Stimulated activated CD4-positive, alpha-beta T cell treated with anti-CD3 and anti-CD28 coated beads, Interleukin-1b, Interleukin-23, amount 100 ng/mL, for 48 hours (primary cell): ENCODE measurements around the gene POLR2F.

Experiments
- DNase-seq: peaks from one replicate; pipeline ENCODE4 v3.0.0-alpha.2; 2020

POLR2F gene

DNA sequence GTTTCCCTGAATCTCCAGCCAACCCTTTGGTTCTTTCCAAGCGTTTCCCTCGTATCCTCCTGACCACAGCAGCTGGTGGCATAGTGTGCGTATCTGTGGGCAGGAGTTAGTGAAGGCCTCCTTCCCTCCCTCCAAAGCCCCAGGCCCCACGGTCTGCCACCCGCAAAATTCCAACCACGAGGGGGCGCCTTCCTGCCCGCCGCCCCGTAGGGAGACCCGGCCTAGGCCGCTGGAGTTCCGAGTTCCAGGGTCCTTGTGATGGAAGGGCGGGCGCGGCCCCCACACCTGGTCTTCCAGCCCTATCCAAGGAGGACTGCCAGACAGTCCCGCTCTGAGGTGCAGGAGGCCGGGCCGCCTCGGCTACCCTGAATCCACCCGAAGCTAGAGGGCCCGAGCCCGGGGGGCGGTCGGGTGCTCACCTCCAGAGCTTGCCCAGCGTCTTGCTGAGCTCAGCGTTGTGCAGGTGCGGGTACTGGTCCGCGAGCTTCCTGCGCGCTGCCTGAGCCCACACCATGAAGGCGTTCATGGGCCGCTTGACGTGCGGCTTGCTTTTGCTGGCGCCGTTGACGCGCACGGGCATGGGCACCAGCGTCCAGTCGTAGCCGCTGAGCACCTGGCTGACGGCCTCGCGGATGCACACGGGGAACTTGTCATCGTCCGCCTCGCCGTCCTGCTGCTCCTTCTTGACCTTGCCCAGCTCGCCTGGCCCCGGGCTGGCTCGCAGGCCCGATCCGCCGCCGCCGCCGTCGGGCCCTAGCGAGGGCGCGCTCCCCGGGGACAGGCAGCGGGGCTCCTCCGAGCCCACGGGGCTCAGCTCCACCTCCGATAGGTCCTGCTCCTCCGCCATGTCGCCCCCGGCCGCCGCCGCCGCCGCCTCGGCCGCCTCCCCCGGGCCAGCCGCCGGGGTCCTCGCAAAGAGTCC is 29.7 kb downstream of the POLR2F start:
- no peak for DNase-seq

DNA sequence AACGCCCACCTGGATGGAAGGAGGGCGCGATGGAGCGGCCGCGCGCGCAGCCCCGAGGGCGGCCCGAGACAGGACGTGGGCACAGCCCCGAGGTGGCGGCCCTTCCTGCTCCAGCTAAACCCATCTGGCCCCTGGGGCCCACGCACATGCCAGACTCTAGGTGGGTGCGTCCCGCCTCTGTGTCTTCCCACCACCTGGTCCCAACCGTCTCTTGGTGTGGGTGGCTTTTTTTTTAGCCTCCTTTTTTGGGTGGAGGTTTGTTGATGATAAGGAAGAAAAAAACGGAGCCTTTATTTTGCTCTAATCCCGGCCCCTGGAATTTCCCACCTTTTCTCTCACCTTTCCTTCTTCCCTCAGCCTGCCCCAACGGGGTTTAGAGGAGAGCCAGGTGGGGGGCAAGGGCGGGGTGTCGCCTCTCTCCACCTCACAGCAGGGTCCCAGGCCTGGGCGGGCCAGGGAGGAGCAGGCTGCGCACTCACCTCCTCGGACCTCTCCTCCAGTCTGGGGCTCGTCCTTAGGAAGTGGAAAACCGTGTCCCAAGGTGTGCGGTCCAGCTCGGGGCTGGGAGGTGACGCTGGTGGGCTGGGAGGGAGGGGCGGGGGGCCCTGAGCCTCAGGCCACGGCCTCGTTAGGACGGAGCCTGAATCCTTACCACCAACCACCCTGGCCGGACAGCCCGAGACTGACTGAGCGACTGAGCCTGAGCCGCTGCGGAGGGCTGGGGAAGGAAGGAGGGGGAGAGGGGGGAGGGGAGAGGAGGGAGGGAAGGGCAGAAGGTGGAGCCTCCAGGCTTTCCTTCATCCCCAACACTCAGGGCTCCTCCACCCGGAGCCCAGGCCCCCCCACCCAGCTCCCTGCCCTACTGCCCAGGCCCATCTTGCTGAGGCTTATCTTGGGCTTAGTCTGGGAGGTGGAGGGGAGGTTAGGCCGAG is 30.6 kb downstream of the POLR2F start, which contains the start of gene SOX10:
Gene SOX10 (minus strand): TSS at position 696 of the 932 bp plus-strand sequence. CDS start 771 bp downstream, outside the sequence.
- no peak for DNase-seq

DNA sequence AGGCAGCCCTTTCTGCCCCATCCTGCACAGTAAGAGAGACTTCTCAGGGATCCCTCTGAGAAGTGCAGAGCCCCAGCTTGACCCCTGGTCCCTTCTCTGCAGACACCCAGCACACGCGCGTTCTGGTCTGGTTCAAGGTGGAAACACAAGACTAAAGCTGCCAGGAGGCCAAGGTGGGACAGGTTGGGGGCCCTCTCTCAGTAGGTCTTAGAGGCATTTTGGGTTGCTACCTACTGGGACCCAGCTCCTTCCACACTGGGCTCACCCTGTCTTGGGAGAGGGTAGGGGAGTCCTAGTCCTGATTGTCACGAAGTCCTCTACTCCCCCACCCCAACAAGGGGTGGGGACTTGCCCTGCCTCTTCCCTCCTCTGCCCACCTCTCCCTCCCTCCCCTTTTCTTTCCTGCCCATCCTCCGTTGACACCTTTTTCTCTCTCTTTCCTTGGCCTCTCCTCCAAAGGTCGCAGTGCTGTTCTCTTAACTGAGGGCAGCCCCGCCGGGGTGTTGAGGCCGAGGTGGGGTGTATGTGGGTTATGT is 31.6 kb downstream of the POLR2F start:
- DNase-seq: no peak

DNA sequence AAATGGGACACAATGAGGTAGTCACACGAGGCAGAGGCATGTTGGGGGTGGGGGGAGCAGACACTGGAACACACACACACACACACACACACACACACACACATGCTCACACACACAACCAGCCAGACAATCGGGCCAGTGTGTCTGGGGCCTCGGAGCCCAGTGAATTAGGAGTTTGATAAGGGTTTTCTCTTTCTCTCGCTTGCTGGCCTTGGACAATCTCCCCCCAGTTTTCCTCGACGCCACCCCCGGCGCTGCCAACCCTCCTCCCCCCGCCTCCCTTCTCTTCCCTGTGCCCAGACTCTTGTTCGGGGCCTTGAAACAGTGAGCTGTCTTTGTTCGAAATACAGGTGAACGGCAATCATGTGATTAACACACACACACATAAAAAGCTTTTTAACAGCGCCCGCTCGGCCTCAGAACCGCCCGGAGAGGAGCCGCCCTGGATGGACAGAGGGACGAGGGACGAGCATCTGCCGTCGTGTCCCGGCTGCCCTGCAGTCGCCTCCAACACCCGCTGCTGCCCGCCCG is 32.3 kb downstream of the POLR2F start:
- DNase-seq: no peak

DNA sequence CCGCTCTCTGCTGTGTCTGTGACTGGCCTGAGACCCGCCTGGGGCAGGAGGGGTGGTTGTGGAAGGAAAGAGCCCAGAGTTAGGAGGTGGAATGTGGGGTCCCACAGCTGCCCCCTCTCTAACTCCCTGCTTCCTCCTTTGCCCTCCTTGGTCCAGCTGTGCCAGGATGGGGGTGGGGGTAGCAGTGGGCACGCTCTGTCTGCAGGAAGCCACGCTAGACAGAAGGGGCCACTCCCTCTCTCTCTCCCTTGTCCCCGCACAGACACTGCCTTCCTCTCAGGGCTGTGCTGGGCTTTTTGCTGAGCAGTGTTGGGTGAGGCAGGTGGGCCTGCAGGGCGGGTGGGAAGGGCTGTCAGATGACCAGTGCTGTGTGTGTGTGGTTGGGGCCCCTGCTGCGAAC is 32.9 kb downstream of the POLR2F start:
- no peak for DNase-seq

DNA sequence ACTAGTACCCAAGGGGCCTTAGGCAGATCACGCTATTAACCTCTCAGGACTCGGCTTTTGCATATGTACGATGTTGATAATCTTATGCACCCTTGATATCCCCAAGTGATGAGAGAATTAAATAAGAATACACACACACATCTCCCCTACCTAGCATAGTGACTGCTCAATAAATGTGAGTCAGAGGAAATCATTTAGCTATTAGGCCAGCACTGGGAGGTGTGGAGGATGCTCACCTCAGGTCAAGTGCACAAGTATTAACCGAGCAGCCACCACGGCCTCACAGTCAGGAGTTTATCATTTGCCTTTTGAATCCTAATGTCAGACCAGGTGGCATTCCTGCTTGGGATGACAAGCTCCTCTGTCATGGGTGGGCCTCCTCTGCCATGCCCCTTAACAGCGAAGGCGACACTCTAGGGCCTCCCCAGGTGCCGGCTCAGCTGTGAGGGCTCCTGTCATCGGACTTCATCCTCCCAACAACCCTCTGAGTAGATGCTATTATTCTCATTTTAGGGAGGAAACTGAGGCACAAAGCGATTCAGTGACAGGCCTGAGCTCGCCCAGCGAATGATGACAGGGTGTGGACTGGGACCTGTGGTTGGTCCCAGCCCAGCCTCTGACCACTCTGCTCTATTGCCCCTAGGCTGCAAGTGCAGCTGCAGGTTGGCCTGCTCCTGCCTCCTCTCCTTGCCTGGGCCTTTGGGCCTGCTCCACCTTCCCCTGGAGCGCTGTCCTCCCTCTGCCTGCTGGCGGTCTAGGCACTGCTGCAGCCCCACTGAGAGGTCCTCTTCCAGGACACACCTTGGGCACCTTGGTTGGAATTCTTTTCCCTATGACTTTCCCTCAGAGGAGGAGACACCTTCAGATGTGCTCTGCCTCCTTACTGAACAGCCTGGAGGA is 35.9 kb downstream of the POLR2F start:
- no peak for DNase-seq

DNA sequence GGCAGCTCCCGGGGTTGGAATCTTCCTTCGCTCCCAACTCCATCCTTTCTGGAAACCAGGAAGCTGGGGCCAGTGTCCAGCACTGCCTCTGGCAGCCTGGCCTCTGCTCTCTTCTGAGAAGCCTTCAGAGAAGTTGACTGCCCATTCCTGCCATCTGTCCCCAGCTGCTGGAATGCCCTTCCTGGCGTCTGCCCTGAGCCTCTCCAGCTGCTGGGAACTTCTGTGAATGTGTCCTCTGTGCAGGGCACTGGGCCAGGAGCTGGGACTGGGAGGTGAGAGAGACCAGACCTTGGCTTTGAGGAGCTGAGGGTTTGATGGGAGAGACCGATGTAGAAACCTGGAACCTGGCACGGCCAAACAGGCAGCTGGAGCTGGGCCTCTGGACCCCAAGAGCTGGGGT is 36.8 kb downstream of the POLR2F start:
- DNase-seq: no peak

DNA sequence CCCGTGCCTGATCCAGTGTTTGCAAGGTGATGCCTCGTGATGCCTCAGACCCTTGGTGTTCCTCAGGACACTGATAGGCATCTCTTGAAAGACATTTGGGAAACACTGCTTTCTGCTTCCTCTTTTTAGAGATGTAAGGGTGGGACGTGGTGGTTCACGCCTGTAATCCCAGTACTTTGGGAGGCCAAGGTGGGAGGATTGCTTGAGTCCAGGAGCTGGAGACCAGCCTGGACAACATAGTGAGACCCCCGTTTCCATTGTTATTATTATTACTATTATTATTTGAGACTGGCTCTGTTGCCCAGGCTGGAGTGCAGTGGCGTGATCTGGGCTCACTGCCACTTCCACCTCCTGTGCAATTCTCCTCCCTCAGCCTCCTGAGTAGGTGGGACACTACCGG is 37.4 kb downstream of the POLR2F start:
- DNase-seq: no peak

DNA sequence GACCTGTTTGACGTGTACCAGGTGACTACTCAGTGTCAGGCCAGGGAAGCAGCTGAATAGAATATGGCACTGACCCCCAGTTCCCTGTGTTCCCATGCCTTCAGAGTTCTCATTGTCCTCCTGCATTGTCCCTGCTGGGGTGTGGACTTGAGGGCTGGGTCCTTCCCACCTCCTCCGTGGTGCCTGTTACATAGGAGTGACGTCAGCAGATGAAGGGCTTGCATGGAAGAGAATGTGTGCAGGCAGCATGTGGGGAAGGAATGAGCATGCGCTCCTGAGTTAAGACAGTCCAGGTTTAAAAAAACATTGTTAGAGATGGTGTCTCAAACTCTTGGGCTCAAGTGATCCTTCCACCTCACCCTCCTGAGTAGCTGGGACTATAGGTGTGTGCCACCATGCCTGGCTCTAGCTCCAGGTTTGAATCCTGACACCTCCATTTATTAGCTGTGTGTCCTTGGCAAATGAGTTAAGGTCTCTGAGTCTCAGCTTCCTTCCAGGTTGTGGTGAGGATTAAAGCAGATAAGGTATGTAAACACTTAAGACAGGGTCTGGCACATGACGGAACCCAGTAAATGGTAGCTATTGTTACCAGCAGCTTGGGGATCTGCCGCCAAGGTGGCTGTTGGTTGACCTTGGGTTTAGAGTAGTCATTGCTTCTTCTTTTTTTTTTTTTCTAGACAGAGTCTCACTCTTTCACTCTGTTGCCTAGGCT is 38.4 kb downstream of the POLR2F start:
- no peak for DNase-seq

DNA sequence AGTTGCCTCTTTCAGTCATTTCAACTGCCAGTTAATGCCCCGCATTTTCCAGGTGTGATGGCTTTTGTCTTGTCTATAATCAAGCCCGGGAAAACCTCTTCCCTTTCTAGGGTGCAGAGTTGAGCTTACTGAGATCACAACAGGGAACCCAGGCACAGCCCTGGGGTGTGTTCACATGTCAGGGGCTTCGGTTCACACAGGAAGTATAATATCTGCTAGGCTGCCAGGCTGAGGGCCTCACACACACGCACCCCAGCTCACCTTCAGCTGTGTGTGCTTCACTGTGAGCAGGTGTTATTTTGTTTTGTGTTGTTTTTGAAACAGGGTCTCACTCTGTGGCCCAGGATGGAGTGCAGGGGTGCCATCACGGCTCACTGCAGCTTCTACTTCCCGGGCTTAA is 40.5 kb downstream of the POLR2F start:
- DNase-seq: no peak

DNA sequence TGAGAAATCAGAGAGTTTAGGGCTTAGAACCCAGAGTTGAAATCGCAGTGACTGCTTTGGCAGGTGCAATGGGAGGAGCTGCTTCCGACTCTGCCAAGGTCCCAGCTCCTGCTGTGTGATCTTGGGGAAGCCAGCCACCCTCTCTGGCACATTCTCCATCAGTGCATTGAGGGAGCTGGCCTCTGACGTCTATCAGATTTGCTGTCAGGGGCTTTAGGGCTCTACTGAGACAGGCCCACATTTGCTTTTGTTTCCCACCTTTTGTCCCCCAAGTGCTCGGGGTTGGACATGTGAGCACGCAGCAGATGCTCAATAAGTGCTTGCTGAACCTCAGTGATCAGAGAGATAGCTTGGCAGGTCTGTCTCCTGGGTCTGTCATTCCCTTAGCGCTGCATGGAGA is 41.5 kb downstream of the POLR2F start:
- DNase-seq: no peak

DNA sequence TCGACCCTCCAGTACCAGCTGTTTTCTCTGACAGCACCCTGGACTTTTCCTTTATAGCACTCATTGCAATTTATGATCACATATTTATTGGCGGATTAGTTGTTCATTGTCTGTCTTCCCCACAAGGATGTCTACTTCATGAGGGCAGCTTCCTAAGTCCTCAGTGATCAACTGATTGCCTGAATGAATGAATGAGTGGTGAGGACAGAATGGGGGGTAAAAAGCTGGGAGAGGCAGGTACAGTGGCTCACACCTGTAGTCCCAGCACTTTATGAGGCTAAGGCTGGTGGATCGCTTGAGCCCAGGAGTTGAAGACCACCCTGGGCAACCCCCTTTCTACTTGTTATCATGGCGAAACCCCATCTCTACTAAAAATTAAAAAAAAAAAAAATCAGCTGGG is 42.0 kb downstream of the POLR2F start:
- DNase-seq: no peak

DNA sequence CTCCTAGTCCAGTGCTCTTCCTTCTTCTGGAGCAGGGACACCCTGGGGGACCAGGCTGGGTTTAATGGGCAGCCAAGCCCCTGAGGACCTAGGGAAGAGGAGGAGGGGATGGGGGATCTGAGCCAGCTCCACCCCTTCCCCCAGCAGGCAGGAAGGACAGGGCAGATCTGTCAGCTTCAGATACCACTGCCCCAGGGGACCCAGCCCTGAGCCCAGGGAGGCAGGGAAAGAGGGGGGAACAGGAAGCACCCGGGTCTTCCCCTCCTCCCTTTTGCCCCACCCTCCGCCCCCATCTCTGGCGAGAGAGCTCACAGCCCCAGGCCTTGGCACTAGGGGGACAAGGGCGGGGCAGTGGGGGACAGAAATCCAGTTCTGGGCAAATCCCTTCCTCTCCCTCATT is 42.6 kb downstream of the POLR2F start:
- DNase-seq: no peak

DNA sequence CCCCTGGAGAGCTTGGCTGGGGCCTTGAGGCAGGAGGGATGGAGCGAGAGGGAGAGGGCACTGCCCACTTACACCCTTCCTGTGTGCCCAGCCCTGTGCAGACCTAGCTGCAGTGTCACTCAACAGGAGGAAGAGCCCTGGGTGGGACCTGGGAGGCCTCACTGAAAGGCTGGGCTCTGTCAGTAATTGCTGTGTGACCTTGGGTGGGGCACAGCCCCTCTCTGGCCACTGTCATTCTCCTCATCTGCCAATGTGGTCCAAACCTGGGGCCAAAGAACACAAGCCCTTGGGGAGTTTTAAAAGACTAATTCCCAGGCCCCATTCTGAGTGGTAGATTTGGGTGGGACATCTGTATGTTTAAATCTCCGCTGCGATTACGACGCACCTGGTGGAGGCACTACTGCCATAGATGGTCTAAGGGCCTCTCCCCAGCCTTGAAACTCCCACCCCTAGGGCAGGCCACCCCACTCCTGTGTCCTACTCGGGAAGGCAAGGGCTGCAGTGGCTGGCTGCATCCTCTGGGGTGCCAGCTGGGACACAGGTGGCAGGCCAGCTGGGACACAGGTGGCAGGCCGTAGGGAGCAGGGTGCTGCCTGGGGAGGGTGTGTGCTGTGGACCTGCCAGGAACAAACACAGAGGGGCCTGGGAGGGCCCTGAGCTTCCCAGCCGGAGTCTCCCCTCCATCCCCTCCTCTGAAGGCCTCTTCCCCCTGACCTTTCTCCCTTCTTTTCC is 43.2 kb downstream of the POLR2F start:
- no peak for DNase-seq

DNA sequence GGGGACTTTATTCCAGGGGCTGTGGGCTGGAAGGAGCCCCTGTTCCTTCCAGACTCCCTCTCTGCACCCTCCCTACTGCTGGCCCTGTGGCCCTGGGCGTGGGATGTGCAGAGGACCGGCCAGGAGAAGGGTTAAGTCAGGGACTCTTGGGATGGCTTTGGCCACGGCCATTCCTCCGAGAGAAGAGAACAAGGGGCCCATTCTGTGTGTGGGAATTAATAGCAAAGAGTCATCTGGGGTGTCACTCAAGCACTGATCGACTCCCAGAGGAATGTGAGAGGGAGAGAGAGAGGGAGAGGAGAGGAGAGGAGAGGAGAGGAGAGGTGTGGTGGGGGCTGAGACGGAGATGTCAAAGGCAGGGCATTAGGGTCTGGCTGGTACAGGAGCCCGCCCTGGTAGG is 45.0 kb downstream of the POLR2F start:
- no peak for DNase-seq

DNA sequence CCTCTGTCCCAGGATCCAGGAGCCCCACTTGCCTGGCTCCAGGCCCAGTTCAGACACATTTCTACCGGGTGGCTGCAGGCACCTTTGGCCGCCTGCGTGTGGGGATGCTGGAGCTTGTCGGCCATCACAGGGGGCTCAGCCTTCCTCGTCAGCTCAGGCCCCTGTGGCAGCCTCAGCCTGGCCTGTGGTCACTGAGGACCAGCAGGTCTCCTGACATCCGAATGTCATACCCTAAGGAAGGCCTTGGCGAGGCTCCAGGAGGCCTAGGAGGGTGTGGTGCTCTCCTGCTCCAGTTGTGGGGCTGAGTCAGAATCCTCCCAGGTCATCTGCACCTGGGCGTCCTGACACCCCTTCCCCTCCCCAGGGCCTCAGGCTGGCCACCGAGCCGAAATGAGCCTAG is 45.7 kb downstream of the POLR2F start:
- no peak for DNase-seq

DNA sequence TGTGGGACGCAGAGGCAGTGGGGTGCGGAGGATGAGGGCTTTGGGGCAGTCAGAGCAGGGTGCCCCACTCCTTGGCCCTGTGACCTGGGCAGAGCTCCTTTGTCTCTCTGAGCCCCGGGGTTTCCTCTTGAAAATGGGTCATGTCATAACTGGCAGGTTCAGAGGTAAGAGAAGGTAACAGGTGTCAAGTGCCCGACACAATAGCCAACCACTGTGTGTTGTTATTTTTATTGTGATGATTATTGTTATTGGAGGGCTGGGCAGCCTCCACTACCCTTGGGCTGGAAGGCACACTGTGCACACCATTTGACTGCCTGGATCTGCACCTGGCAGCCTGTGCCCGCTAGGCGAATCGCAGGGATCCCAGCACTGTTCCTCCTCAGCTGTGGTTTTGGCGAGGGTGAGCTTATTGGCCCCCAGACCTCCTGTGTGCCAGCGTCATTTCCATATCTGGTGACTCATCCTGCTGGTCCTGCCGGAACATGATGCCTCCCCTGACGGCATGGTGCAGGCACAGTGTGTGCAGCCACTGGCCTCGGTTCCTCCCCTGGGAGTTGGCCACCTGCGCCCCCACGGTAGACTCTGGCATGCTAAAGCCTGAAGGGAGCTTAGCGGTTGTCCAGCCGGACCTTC is 46.3 kb downstream of the POLR2F start:
- DNase-seq: peak; percentile 8

DNA sequence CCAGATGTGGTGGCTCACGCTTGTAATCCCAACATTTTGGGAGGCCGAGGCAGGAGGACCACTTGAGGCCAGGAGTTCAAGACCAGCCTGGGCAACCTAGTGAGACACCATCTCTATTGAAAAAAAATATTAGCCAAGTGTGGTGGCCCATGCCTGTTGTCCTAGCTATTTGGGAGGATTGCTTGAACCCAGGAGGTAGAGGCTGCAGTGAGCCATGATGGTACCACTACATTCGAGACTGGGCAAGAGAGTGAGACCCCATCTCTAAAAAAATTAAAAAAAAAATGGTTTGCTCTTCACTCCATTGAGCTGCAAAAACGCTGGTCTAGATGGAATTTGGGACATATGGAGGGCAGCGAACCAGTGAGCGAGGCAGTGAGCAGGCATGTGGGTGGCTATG is 52.4 kb downstream of the POLR2F start:
- no peak for DNase-seq

DNA sequence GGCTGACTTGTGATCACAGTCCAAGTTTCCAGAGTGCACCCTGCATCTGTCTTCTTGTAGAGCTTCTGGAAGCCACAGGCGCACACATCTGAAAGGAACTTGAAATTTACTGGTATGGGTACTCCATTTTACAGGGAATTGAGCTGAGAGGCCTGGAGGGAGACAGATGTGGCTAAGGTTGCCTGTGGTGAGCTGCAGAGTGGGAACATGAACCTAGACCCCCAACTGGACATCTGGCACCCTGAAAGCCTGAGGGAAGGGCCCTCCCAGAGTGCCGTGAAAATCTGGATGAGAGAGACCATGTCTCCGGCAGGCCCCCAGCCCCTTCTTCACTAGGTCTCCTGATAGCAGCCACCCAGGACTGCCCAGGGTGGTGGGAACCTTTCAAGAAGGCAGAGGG is 53.4 kb downstream of the POLR2F start:
- DNase-seq: no peak

DNA sequence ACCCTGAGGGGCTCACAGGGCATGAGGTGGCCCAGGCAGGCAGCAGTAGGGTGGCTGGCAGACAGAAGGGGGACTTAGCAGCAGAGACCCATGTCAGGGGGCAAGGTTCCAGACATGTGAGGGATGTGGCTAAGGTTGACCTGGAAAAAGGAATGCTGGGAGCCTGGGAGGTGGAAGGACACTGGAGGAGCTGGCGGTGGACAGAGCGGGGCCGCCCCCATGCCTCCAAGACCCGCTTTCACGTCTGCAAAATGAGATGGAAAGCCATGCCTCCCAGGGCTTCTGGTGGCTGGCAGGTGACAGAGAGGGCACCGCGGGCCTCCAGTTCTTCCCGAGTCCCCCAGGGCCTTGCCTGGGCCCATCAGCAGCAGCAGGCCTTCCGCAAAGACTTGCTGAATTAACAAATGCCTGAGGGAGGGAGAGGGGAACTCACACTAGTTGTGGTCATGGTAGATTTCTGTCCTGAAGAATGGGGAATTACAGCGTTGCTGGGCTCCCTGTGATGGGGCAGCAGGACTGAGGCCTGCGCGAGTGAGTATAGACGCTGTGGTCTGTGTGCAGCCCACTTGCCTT is 53.9 kb downstream of the POLR2F start:
- no peak for DNase-seq
